HEK293 (cell line): Measurements from ENCODE around the gene MACROD1.

ENCODE experiments used
- CTCF ChIA-PET: fragments of 350-600 bp; formaldehyde crosslinking; extraction: SDS; loops from one replicate; lab custom pipeline; 2021; ENCODE audit warnings: antibody characterized with exemption; lab: Yijun Ruan, JAX
- POLR2A ChIA-PET: fragments of 300-600 bp; formaldehyde crosslinking; extraction: SDS; loops from one replicate; lab custom pipeline; 2020; ENCODE audit warnings: antibody characterized with exemption, inconsistent platforms; lab: Yijun Ruan, JAX
- H3K27ac ChIP-seq: fragments of 200-500 bp; sonication (Bioruptor generic); 2 replicates; pipeline ENCODE4 v1.5.1; 2014; ENCODE audit warnings: low read depth, low read length, control low read depth, inconsistent platforms; ENCODE audit errors: extremely low read depth
- H3K36me3 ChIP-seq, 2 experiments: fragments of 200-500 bp in 1 of 2; sonication (Bioruptor generic) in 1 of 2; 1 replicate in 1 of 2; 2 replicates in 1 of 2; pipeline ENCODE4 v1.5.1; 2014 to 2017; ENCODE audit warnings: inconsistent platforms in 2 of 2, low read length in 2 of 2; ENCODE audit not compliant: control insufficient read depth in 2 of 2, insufficient read depth in 1 of 2
- H3K4me1 ChIP-seq: fragments of 200-500 bp; sonication (Bioruptor generic); 2 replicates; pipeline ENCODE4 v1.5.1; 2014; ENCODE audit warnings: mild to moderate bottlenecking, low read length, inconsistent platforms; ENCODE audit not compliant: control insufficient read depth, insufficient read depth
- H3K4me3 ChIP-seq: 2 replicates; pipeline ENCODE4 v1.5.1; 2011; ENCODE audit warnings: low read depth, mild to moderate bottlenecking, control low read depth, low read length, moderate library complexity
- H3K9me3 ChIP-seq: fragments of 200-500 bp; sonication (Bioruptor generic); 2 replicates; pipeline ENCODE4 v1.5.1; 2014; ENCODE audit warnings: low read depth, low read length, inconsistent platforms; ENCODE audit not compliant: control insufficient read depth, insufficient read depth
- PRDM1 ChIP-seq: fragments of 450-650 bp; formaldehyde crosslinking; IDR thresholded peaks from 2 replicates; pipeline ENCODE4; 2016; ENCODE audit warnings: missing biosample characterization, missing genetic modification characterization
- REST ChIP-seq: fragments of 450-650 bp; formaldehyde crosslinking; IDR thresholded peaks from 2 replicates; pipeline ENCODE4 v1.5.1; 2016; ENCODE audit warnings: missing biosample characterization, missing genetic modification characterization
- ZNF155 ChIP-seq: fragments of 450-650 bp; formaldehyde crosslinking; IDR thresholded peaks from 2 replicates; pipeline ENCODE4 v1.5.1; 2016; ENCODE audit warnings: missing biosample characterization, missing genetic modification characterization
- ZNF202 ChIP-seq: fragments of 450-650 bp; formaldehyde crosslinking; IDR thresholded peaks from 2 replicates; pipeline ENCODE4 v1.5.1; 2016; ENCODE audit warnings: missing biosample characterization, missing genetic modification characterization, borderline replicate concordance
- ZNF335 ChIP-seq: fragments of 450-650 bp; formaldehyde crosslinking; conservative IDR thresholded peaks from 2 replicates; pipeline ENCODE4 v1.5.1; 2016; ENCODE audit warnings: missing biosample characterization, missing genetic modification characterization
- ZNF362 ChIP-seq: fragments of 450-650 bp; formaldehyde crosslinking; IDR thresholded peaks from 2 replicates; pipeline ENCODE4 v1.5.1; 2016; ENCODE audit warnings: missing biosample characterization, missing genetic modification characterization
- ZNF513 ChIP-seq: fragments of 450-650 bp; IDR thresholded peaks from 2 replicates; pipeline ENCODE4 v1.5.1; 2018; ENCODE audit warnings: missing biosample characterization, missing genetic modification characterization
- ZNF514 ChIP-seq: fragments of 450-650 bp; formaldehyde crosslinking; IDR thresholded peaks from 2 replicates; pipeline ENCODE4 v1.5.1; 2016; ENCODE audit warnings: missing biosample characterization, missing genetic modification characterization
- ZNF600 ChIP-seq: fragments of 450-650 bp; formaldehyde crosslinking; IDR thresholded peaks from 2 replicates; pipeline ENCODE4 v1.5.1; 2016; ENCODE audit warnings: missing biosample characterization, missing genetic modification characterization
- ZNF654 ChIP-seq: fragments of 450-650 bp; formaldehyde crosslinking; IDR thresholded peaks from 2 replicates; pipeline ENCODE4 v1.5.1; 2016; ENCODE audit warnings: low read depth, missing biosample characterization, missing genetic modification characterization
- ZNF704 ChIP-seq: fragments of 450-650 bp; formaldehyde crosslinking; IDR thresholded peaks from 2 replicates; pipeline ENCODE4 v1.5.1; 2016; ENCODE audit warnings: missing biosample characterization, missing genetic modification characterization
- ZNF777 ChIP-seq: fragments of 450-650 bp; formaldehyde crosslinking; IDR thresholded peaks from 2 replicates; pipeline ENCODE4 v1.5.1; 2017; ENCODE audit warnings: missing biosample characterization, missing genetic modification characterization, borderline replicate concordance
- TF ChIP-seq, protein P1 (sequence below): fragments of 450-650 bp; formaldehyde crosslinking; IDR thresholded peaks from 2 replicates; pipeline ENCODE4 v1.5.1; 2016; ENCODE audit warnings: missing biosample characterization, missing genetic modification characterization
- TF ChIP-seq, protein P2 (sequence below): fragments of 450-650 bp; formaldehyde crosslinking; IDR thresholded peaks from 2 replicates; pipeline ENCODE4 v1.5.1; 2016; ENCODE audit warnings: missing biosample characterization, missing genetic modification characterization

Gene MACROD1

DNA sequence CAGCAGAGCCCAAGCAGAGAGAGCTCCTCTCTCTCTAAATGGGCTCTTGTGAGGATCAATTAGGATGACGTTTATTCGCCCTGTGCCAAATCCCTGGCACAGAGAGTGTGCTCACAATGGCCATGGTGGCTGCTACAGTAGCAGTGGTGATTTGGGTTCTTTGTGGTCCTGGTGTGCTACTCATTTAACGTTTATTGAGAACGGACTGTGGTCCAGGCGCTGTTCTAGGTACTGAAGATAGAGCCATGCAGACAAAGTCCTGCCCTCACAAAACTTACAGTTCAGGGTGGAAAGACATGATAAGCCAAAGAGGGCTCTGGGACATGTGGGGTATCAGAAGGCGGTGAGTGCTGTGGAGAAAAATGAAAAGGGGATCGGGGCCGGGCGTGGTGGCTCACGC, 174.4 kb downstream of the MACROD1 start:
- H3K4me1 ChIP-seq, result no peaks in the 10 kb centered on the region
- H3K27ac ChIP-seq, result no peak overlapping the region
- H3K4me3 ChIP-seq, result no peak overlapping the region
- no peaks in the 10 kb centered on the region for H3K9me3 ChIP-seq
- POLR2A ChIA-PET, result interaction anchor here (0.6 to 0.8 kb wide), 2 partner anchors 15 to 17 kb away, joined by 3 read pairs; partner anchors contain the start of gene COX8A
- no peak for TF ChIP-seq ZNF704 (tag by site-specific recombination)
- TF ChIP-seq PRDM1 (tag by site-specific recombination), result no peak
- TF ChIP-seq, protein P1, sequence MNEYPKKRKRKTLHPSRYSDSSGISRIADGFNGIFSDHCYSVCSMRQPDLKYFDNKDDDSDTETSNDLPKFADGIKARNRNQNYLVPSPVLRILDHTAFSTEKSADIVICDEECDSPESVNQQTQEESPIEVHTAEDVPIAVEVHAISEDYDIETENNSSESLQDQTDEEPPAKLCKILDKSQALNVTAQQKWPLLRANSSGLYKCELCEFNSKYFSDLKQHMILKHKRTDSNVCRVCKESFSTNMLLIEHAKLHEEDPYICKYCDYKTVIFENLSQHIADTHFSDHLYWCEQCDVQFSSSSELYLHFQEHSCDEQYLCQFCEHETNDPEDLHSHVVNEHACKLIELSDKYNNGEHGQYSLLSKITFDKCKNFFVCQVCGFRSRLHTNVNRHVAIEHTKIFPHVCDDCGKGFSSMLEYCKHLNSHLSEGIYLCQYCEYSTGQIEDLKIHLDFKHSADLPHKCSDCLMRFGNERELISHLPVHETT (tag by site-specific recombination), result no peak
- TF ChIP-seq REST (tag by site-specific recombination), result peak; percentile 73
- TF ChIP-seq, protein P2, sequence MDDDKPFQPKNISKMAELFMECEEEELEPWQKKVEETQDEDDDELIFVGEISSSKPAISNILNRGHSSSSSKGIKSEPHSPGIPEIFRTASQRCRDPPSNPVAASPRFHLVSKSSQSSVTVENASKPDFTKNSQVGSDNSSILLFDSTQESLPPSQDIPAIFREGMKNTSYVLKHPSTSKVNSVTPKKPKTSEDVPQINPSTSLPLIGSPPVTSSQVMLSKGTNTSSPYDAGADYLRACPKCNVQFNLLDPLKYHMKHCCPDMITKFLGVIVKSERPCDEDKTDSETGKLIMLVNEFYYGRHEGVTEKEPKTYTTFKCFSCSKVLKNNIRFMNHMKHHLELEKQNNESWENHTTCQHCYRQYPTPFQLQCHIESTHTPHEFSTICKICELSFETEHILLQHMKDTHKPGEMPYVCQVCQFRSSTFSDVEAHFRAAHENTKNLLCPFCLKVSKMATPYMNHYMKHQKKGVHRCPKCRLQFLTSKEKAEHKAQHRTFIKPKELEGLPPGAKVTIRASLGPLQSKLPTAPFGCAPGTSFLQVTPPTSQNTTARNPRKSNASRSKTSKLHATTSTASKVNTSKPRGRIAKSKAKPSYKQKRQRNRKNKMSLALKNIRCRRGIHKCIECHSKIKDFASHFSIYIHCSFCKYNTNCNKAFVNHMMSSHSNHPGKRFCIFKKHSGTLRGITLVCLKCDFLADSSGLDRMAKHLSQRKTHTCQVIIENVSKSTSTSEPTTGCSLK (tag by site-specific recombination), result no peak
- H3K36me3 ChIP-seq, result peaks cover 8 to 78% of the 10 kb centered on the region in 2 experiments; a peak in 2 of 3 replicates
- CTCF ChIA-PET, result interaction anchor here (0.7 kb wide), 2 partner anchors 8 to 13 kb away, joined by 3 read pairs; no protein-coding TSS in a partner anchor

DNA sequence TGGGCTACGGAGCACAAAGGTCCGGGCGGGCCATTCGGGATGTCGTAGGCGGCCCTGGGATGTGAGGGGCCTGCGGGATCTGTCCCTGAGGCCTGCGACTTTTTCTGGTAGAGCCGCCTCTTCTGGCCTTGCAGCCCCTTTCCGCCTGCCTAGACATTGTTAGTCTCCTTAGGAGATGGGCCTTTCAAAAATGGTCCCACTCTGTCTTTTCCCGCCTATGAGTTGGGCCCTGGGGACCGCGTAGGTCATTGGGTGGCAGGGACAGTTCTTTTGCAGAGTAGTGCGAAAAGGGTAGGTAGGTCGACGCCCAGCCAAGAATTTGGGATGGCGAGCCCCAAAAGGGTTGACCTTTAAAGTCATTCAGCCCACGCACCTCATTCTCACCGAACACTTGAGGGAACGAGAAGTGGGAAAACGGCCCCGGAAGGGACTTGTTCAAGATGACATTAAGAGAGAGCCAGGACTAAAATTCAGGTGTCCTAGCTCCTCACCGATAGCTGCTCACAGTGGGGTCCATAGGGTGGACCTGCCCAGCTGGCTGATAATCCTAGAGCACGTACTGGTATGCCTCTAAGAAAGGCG, 178.9 kb downstream of the MACROD1 start:
- CTCF ChIA-PET, result no interaction called here
- H3K36me3 ChIP-seq, result peaks cover 4 to 40% of the 10 kb centered on the region in 2 experiments; a peak in 2 of 3 replicates
- TF ChIP-seq ZNF335 (tag by site-specific recombination) (peak; percentile 65), ZNF600 (tag by site-specific recombination) (no peak)
- peak overlapping the region; percentile 76 for H3K27ac ChIP-seq
- POLR2A ChIA-PET, result interaction anchor here (3.5 kb wide), 1 partner anchor 13 kb away, joined by 18 read pairs; no protein-coding TSS in a partner anchor
- no peaks in the 10 kb centered on the region for H3K9me3 ChIP-seq
- H3K4me3 ChIP-seq, result peak overlapping the region; percentile 95
- 0 out of 2 replicates have a peak, but pooled peaks cover 2% of the 10 kb centered on the region for H3K4me1 ChIP-seq

- H3K4me1 ChIP-seq, result 0 out of 2 replicates have a peak, but pooled peaks cover 2% of the 10 kb centered on the region
- ChIA-PET POLR2A (interaction anchor here (0.5 to 1.5 kb wide), 2 partner anchors 9 to 12 kb away, joined by 3 to 7 read pairs; partner anchors contain the start of gene COX8A), CTCF (interaction anchor here (0.6 to 1.0 kb wide), 4 partner anchors 41 to 163 kb away, joined by 3 to 6 read pairs (median 4); no protein-coding TSS in a partner anchor)
- no peaks in the 10 kb centered on the region for H3K9me3 ChIP-seq
- H3K4me3 ChIP-seq, result peak within 1 kb of the TSS; percentile 95
- peaks cover 4 to 33% of the 10 kb centered on the region in 2 experiments; a peak in 2 of 3 replicates for H3K36me3 ChIP-seq
- H3K27ac ChIP-seq, result peak within 1 kb of the TSS; percentile 76
- no peak for TF ChIP-seq ZNF362 (tag by site-specific recombination)
- TF ChIP-seq ZNF514 (tag by site-specific recombination), result no peak
- no peak for TF ChIP-seq ZNF777 (tag by site-specific recombination)
- no peak for TF ChIP-seq ZNF654
- no peak for TF ChIP-seq ZNF513 (tag by site-specific recombination)
- TF ChIP-seq ZNF155 (tag by site-specific recombination), result no peak
- TF ChIP-seq ZNF202 (tag by site-specific recombination), result no peak
These were observed 179.6 kb downstream of the MACROD1 start, which contains the start of gene OTUB1 for GRCh38 chr11:63986156-63986931. TSS of gene OTUB1 (plus strand) at chr11:63986438. CDS start at chr11:63986457, 19 bp downstream.
